Spleen (tissue), 11 donors: ENCODE data around the gene FBXL20. TPM values are rescaled to one million over a fixed set of nuclear protein-coding genes. Genes with fewer than 3 reads are reported as not detected.
A peak's percentile ranks its signal among the peaks of the same experiment; 100 is the strongest.

Experiments
- DNase-seq: peaks from one replicate; pipeline ENCODE4 v3.0.0-alpha.2; 2020
- H3K27ac ChIP-seq, 8 donors: fragments of 200-600 bp; sonication (generic) in 7 of 8; 1 replicate in 4 of 8; 2 replicates in 4 of 8; pipeline versions ENCODE4 v1.5.0 to v1.8.0; 2016 to 2021; ENCODE audit warnings: inconsistent platforms in 4 of 8, mild to moderate bottlenecking in 4 of 8, moderate library complexity in 1 of 8
- H3K27me3 ChIP-seq, 7 donors: fragments of 200-600 bp; sonication (generic) in 6 of 7; replicated peaks in 1 of 7; 1 replicate in 4 of 7; 2 replicates in 3 of 7; pipeline versions ENCODE4 v1.5.0 to v1.8.0; 2016 to 2021; ENCODE audit warnings: inconsistent platforms in 3 of 7, mild to moderate bottlenecking in 1 of 7
- H3K36me3 ChIP-seq, 6 donors: fragments of 200-600 bp; sonication (generic) in 5 of 6; 1 replicate in 4 of 6; 2 replicates in 2 of 6; pipeline versions ENCODE4 v1.5.0 to v1.8.0; 2016 to 2021; ENCODE audit warnings: inconsistent platforms in 2 of 6
- H3K4me1 ChIP-seq, 6 donors: fragments of 200-600 bp; sonication (generic) in 5 of 6; 1 replicate in 3 of 6; 2 replicates in 3 of 6; pipeline versions ENCODE4 v1.5.0 to v1.8.0; 2016 to 2021; ENCODE audit warnings: inconsistent platforms in 3 of 6
- H3K4me3 ChIP-seq, 8 donors: fragments of 200-600 bp; sonication (generic) in 7 of 8; 1 replicate in 4 of 8; 2 replicates in 4 of 8; pipeline versions ENCODE4 v1.5.0 to v1.8.0; 2016 to 2021; ENCODE audit warnings: inconsistent platforms in 4 of 8, mild to moderate bottlenecking in 4 of 8, moderate library complexity in 2 of 8
- H3K9me3 ChIP-seq, 8 donors: fragments of 200-600 bp; sonication (generic) in 7 of 8; 1 replicate in 4 of 8; 2 replicates in 4 of 8; pipeline versions ENCODE4 v1.5.0 to v1.8.0; 2016 to 2021; ENCODE audit warnings: inconsistent platforms in 4 of 8
- POLR2A ChIP-seq, 3 donors: fragments of 450-650 bp; IDR thresholded peaks; one replicate each; pipeline ENCODE4 v1.5.1; 2017; ENCODE audit warnings: antibody characterized with exemption in 3 of 3, mild to moderate bottlenecking in 1 of 3
- POLR2AphosphoS5 ChIP-seq, 3 donors: sonication (generic); formaldehyde crosslinking; IDR thresholded peaks; one replicate each; pipeline ENCODE4 v1.5.1; 2017; ENCODE audit warnings: antibody characterized with exemption in 3 of 3
- WGBS, 5 donors: extraction: QIAGEN DNeasy Blood & Tissue Kit in 3 of 5; methylation state at CpG; one replicate each; pipeline versions ENCODE4 v1.1.5 to v1.1.7; 2013 to 2018; 5-methylcytosine and 5-hydroxymethylcytosine counted together
- intact Hi-C: fragments of 100-400 bp; cut with DNase I; formaldehyde crosslinking; loops from one replicate; pipeline ENCODE4 v1.15.0; 2023; ENCODE audit warnings: low total_unique reads
- polyA plus RNA-seq, 3 donors: library from polyadenylated mRNA; stranded (reverse); fragments of 200-250 nt; gene quantifications; one replicate each; pipeline ENCODE4 v1.2.1, GENCODE V29; 2013
- total RNA-seq, 7 donors: library from RNA; depleted of rRNA in 3 of 7; stranded (reverse); fragments of >200 nt in 3 of 7; fragmentation: NEBNext Ultra II Directional in 4 of 7; extraction: Animal tissue kit (Norgen Biotek cat#: 25700) in 4 of 7; gene quantifications; one replicate each; pipeline versions ENCODE4 v1.1.0 to v1.2.1, GENCODE V29; 2016 to 2021
- TF ChIP-seq, protein P1 (sequence below), 11 experiments: fragments of 200-600 bp in 7 of 11; fragments of 450-650 bp in 4 of 11; sonication (generic) in 4 of 11; IDR thresholded peaks in 8 of 11; conservative IDR thresholded peaks in 3 of 11; 1 replicate in 7 of 11; 2 replicates in 4 of 11; pipeline versions ENCODE4 v1.4.0 to v1.8.0; 2016 to 2021; ENCODE audit warnings: antibody characterized with exemption in 11 of 11, inconsistent platforms in 4 of 11, mild to moderate bottlenecking in 1 of 11
- donor health status: healthy with polysubstance abuse.
- donor health status: DM: no; HTN: no; CAD: no; lungs with moderate emphysema.
- donor health status: DM: no; HTN: no; CAD: no.
- donor health status: Bipolar disorder and iron deficiency.
- donor health status: healthy.
- donor health status: DM: no; HTN: no; CAD: no.
- donor health status: DM: yes; HTN: yes; CAD: no.

Gene FBXL20
- total and polyA plus RNA-seq, 10 donors = 1.9 to 28.0 (median 24.0) TPM

DNA sequence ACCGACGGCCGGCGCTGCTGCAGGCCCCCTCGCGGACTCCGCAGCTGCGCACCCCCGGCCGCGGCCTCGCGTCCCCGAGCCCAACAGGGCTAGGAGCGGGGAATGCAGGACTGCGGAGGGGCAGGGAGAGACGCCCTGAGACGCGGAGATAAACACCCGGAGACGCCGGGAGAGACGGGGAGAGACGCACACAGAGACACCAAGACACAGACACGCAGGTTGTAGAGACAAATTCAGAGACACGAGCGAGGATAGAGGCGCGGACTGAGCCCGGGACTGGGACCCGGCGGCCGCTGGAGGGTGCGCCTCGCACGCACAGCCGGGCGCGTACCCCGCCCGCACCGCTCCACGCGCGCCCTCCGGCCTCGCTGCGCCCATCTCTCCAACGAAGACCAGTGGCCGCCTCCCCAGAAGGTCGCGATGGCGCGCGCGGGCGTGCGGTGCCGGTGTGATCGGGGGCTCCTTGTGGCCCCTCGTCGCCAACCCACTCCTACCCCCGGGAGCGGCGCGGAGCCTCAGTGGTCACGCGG is 176.6 kb downstream of the FBXL20 start:
- H3K27me3 ChIP-seq = peaks cover 9 to 76% (median 50%) of the 10 kb centered on the region in 7 donors
- H3K4me3 ChIP-seq = peak overlapping the region in 7 of 8 donors; percentile 24 to 68 (median 38)
- H3K27ac ChIP-seq = no peak overlapping the region
- no peaks in the 10 kb centered on the region for H3K36me3 ChIP-seq
- no peak for DNase-seq
- intact Hi-C loops = no loop called here
- H3K9me3 ChIP-seq = no peaks in the 10 kb centered on the region
- TF ChIP-seq POLR2A (IDR thresholded peaks at IDR 0.05) (no peak), POLR2AphosphoS5 (IDR thresholded peaks at IDR 0.05) (no peak)
- TF ChIP-seq, protein P1, sequence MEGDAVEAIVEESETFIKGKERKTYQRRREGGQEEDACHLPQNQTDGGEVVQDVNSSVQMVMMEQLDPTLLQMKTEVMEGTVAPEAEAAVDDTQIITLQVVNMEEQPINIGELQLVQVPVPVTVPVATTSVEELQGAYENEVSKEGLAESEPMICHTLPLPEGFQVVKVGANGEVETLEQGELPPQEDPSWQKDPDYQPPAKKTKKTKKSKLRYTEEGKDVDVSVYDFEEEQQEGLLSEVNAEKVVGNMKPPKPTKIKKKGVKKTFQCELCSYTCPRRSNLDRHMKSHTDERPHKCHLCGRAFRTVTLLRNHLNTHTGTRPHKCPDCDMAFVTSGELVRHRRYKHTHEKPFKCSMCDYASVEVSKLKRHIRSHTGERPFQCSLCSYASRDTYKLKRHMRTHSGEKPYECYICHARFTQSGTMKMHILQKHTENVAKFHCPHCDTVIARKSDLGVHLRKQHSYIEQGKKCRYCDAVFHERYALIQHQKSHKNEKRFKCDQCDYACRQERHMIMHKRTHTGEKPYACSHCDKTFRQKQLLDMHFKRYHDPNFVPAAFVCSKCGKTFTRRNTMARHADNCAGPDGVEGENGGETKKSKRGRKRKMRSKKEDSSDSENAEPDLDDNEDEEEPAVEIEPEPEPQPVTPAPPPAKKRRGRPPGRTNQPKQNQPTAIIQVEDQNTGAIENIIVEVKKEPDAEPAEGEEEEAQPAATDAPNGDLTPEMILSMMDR (IDR thresholded peaks at IDR 0.05 in 8 of 11, conservative IDR thresholded peaks at IDR 0.05 in 3 of 11) = peak in 1 of 11 experiments; percentile 10
- WGBS, 5 donors = 1 to 5% (median 3%) methylated on average over 32 to 68 of the region's 68 CpGs
- H3K4me1 ChIP-seq = peaks cover 15 to 25% (median 24%) of the 10 kb centered on the region in 6 donors

DNA sequence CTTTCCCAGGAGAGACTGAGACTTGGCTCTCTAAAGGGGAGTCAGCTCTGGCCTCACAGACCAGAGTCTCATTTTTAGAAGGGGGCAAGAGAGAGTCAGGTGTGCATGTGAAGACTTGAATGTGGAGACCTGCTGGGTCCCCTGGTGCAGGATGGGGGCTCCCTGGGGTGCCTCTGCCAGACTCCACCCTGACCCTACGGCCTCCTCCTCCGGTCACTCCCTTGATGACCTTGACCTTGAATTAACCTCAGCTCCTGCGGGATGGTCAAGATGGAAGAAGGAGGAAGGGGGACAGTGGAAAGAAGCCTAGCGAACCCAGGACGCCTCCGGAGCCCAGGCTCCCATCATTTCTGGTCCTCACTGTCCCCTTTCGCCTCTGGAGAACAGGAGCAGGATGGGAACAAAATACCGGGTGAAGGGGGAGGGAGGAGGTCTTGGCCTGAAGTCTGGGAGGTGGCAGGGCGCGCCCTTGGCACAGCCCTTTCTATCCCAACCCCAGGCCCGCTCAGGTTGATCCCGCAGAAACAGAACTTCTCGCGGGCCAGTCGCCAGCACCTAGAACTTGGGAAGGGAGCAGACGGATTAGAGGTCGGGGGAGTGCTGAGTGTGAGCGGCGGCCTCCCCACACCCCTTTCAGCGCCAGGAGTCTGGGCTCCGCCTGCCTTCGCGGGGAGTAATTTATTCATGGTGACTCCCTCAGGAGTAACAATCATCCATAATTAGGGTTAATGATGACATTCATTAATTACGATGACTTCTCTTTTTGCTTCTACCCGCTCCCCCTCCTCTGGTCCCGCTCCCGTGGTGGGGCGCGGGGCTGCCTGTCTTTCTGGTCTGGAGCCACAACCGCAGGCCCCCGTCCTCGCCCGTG is 177.3 kb downstream of the FBXL20 start:
- Histone ChIP-seq H3K27ac (no peak overlapping the region), H3K9me3 (no peaks in the 10 kb centered on the region), H3K27me3 (peaks cover 9 to 75% (median 44%) of the 10 kb centered on the region in 7 donors), H3K36me3 (no peaks in the 10 kb centered on the region), H3K4me1 (peaks cover 15 to 25% (median 24%) of the 10 kb centered on the region in 6 donors), H3K4me3 (peak overlapping the region in 3 of 8 donors; percentile 38 to 68 (median 41))
- DNase-seq = no peak
- TF ChIP-seq POLR2AphosphoS5 (IDR thresholded peaks at IDR 0.05) (no peak), POLR2A (IDR thresholded peaks at IDR 0.05) (no peak)
- TF ChIP-seq, protein P1 (IDR thresholded peaks at IDR 0.05 in 8 of 11, conservative IDR thresholded peaks at IDR 0.05 in 3 of 11) = no peak
- 38 to 47% (median 42%) methylated on average over 33 of the region's 33 CpGs for WGBS, 5 donors
- intact Hi-C loops = no loop called here

DNA sequence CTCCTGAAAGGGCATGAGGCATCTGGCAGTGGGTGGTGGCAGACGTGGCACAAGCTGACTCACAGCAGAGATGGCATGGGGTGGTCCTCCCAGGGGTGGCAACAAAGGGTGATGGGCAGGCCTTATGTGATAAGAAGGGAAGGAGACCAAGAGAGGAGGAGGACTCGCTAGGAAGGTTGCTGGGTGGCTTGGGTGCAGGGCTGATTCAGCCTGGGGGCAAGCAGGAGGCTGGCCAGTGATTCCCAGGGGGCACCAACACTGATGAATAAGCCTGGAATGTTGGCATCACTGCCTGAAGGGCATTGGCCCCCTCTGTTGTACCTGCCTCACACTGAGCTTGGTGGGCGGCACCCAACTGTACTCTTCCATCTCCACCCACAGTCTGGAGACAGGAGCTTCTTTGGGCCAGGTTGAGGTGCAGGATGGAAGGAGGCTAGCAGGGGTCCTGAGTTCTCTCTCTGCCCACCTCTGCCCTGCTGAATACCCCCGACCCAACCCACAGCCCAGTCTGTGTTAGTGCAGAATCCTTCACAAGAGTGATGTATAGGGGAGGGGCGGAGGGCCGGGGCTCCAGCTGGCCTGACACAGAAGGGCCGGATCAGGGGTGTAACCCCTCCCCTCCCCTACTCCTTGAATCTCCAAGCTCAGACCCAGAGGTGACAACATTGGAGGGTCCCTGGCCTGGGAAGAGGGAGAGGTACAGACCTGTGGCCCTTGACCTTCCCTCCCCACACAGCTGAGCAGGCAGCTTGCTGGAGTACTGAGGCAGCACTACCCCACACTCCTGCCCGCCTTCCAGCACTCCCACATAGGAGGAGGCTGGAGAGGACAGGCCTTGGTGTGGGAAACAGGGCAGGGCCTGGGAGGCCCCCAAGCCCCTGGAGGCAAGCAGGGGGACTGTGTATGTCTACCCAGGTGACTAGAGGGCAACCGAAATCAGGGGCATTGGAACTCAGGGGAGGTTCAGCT is 178.3 kb downstream of the FBXL20 start:
- no peak overlapping the region for H3K4me3 ChIP-seq
- H3K27ac ChIP-seq = no peak overlapping the region

More for the DNA sequence above, 178.3 kb downstream of the FBXL20 start:
- Histone ChIP-seq H3K27me3 (peaks cover 9 to 75% (median 41%) of the 10 kb centered on the region in 7 donors), H3K4me1 (peaks cover 15 to 25% (median 24%) of the 10 kb centered on the region in 6 donors), H3K36me3 (no peaks in the 10 kb centered on the region), H3K9me3 (no peaks in the 10 kb centered on the region)
- intact Hi-C loops = no loop called here
- TF ChIP-seq POLR2AphosphoS5 (IDR thresholded peaks at IDR 0.05) (no peak), POLR2A (IDR thresholded peaks at IDR 0.05) (no peak)
- TF ChIP-seq, protein P1 (IDR thresholded peaks at IDR 0.05 in 8 of 11, conservative IDR thresholded peaks at IDR 0.05 in 3 of 11) = no peak
- 68 to 82% (median 78%) methylated on average over 8 to 9 of the region's 9 CpGs for WGBS, 5 donors
- no peak for DNase-seq
